GM19372 (cell line): ENCODE measurements around the gene TMPRSS6.
A peak's percentile ranks its signal among the peaks of the same experiment; 100 is the strongest.

Source experiments
- ATAC-seq: cut with Tn5 transposase; IDR thresholded peaks from one replicate; pipeline ENCODE4 v1.9.1; 2021; ENCODE audit warnings: mild to moderate bottlenecking, low read depth, moderate library complexity; ENCODE audit not compliant: unreplicated experiment

Gene TMPRSS6

GRCh38 chr22:37054056-37054395, 55.5 kb downstream of the TMPRSS6 start:
- ATAC-seq, result no peak

GRCh38 chr22:37053310-37054055, 56.0 kb downstream of the TMPRSS6 start:
- ATAC-seq, result no peak

- no peak for ATAC-seq
Measured at GRCh38 chr22:37052386-37053309, 56.9 kb downstream of the TMPRSS6 start.

GRCh38 chr22:37051391-37052385, 57.8 kb downstream of the TMPRSS6 start, which contains the start of gene KCTD17:
Gene KCTD17, plus strand, starts transcription at chr22:37051742. Its CDS starts 19 bp downstream, at chr22:37051761.
- peak; percentile 72 for ATAC-seq

GRCh38 chr22:37050913-37051312, 58.6 kb downstream of the TMPRSS6 start:
- no peak for ATAC-seq

- ATAC-seq, result no peak
Measured at GRCh38 chr22:37049224-37049623, 60.3 kb downstream of the TMPRSS6 start.

GRCh38 chr22:37048133-37048532, 61.4 kb downstream of the TMPRSS6 start:
- ATAC-seq, result no peak

- ATAC-seq, result no peak
Measured at GRCh38 chr22:37047006-37047405, 62.5 kb downstream of the TMPRSS6 start.

GRCh38 chr22:37046589-37046988, 62.9 kb downstream of the TMPRSS6 start:
- no peak for ATAC-seq

GRCh38 chr22:37045958-37046357, 63.6 kb downstream of the TMPRSS6 start:
- no peak for ATAC-seq

- no peak for ATAC-seq
Measured at GRCh38 chr22:37044634-37045625, 64.6 kb downstream of the TMPRSS6 start.

GRCh38 chr22:37043828-37044538, 65.5 kb downstream of the TMPRSS6 start:
- ATAC-seq, result no peak

GRCh38 chr22:37043209-37043827, 66.2 kb downstream of the TMPRSS6 start:
- ATAC-seq, result no peak

- ATAC-seq, result no peak
Measured at GRCh38 chr22:37039466-37039865, 70.0 kb downstream of the TMPRSS6 start.

GRCh38 chr22:37037669-37038068, 71.8 kb downstream of the TMPRSS6 start:
- ATAC-seq, result no peak

- ATAC-seq, result no peak
Measured at GRCh38 chr22:37036655-37037377, 72.7 kb downstream of the TMPRSS6 start.

- no peak for ATAC-seq
Measured at GRCh38 chr22:37033605-37034430, 75.7 kb downstream of the TMPRSS6 start.
